Heart left ventricle (tissue), 13 donors: ENCODE results near the gene USP54.

Source experiments
- CTCF ChIP-seq, 12 donors: fragments of 200-600 bp; sonication (generic) in 4 of 12; IDR thresholded peaks; one replicate each; pipeline versions ENCODE4 v1.5.0 to v1.8.0; 2018 to 2022; ENCODE audit warnings: antibody characterized with exemption in 12 of 12, mild to moderate bottlenecking in 5 of 12
- POLR2A ChIP-seq, 2 donors: fragments of 450-650 bp; IDR thresholded peaks; one replicate each; pipeline ENCODE4 v1.6.1; 2017; ENCODE audit warnings: antibody characterized with exemption in 2 of 2, mild to moderate bottlenecking in 2 of 2, moderate library complexity in 2 of 2
- donor health status: ischemic (EF 13 %, LVEDD 7.1; RV severe dilation, severe dysfunction).
- donor health status: DM: no; HTN: yes; CAD: no.
- donor health status: DM: no; HTN: no; CAD: no.
- donor health status: ischemic (EF 25% LVEDD 6.9; RV normal size, moderate dysfunction).
- donor health status: ischemic (EF 25% LVEDD 5.7; RV mildly dilated, moderate dysfunction).
- donor health status: ischemic (EF 35%, LVEDD 5.7; RV mildly dilated, moderate dysfunction).
- donor health status: nonischemic (EF 11% LVEDD 7.7; RV severe dilation, severe dysfunction).
- donor health status: DM: yes; HTN: yes; CAD: no.
- donor health status: PGD.
- donor health status: ischemic (EF 29% LVEDD 5.4; RV normal size, mild dysfunction).
- donor health status: nonischemic (EF 23%, LVEDD 6.1; RV moderate dilation, normal function).

- TF ChIP-seq CTCF (IDR thresholded peaks at IDR 0.05) = no peak
- TF ChIP-seq POLR2A (IDR thresholded peaks at IDR 0.05) = no peak
Measured at GRCh38 chr10:73517166-73517888, 73.8 kb downstream of the USP54 start.
